ENCODE results near the gene TEX12. TPM values are rescaled to one million over a fixed set of nuclear protein-coding genes. Genes with fewer than 3 reads are reported as not detected.

Gene TEX12
- total and polyA plus RNA-seq, 12 donors: 0.07 to 0.11 TPM; not detected in 10

GRCh38 chr11:112134473-112134872 lies 32.7 kb upstream of the TEX12 start:
- no peaks in the 10 kb centered on the region for H3K36me3 ChIP-seq (replicated peaks in 1 of 2)
- 84 to 92% (median 90%) methylated on average over 3 to 4 of the region's 4 CpGs for WGBS, 4 donors
- peaks cover 0 to 6% of the 10 kb centered on the region in 2 donors for H3K4me1 ChIP-seq (replicated peaks in 1 of 2)
- DNase-seq: no peak
- no peak overlapping the region for H3K27ac ChIP-seq
- no peaks in the 10 kb centered on the region for H3K9me3 ChIP-seq (replicated peaks in 1 of 3)
- H3K4me3 ChIP-seq: no peak overlapping the region
- intact Hi-C loops (cut with DNase I): no loop called here
- no peak for TF ChIP-seq POLR2A (IDR thresholded peaks at IDR 0.05)
- TF ChIP-seq CTCF (IDR thresholded peaks at IDR 0.05): no peak
- H3K27me3 ChIP-seq: no peaks in the 10 kb centered on the region

GRCh38 chr11:112143597-112143996 lies 23.6 kb upstream of the TEX12 start:
- no peak for TF ChIP-seq CTCF (IDR thresholded peaks at IDR 0.05)
- no peak for TF ChIP-seq POLR2A (IDR thresholded peaks at IDR 0.05)
- Histone ChIP-seq H3K27ac (no peak overlapping the region), H3K27me3 (no peaks in the 10 kb centered on the region), H3K9me3 (replicated peaks in 1 of 3) (no peaks in the 10 kb centered on the region), H3K4me3 (no peak overlapping the region), H3K36me3 (replicated peaks in 1 of 2) (no peaks in the 10 kb centered on the region), H3K4me1 (replicated peaks in 1 of 2) (no peaks in the 10 kb centered on the region)
- whole genome bisulfite sequencing, 4 donors: 77 to 89% (median 87%) methylated on average over 3 of the region's 3 CpGs
- intact Hi-C loops (cut with DNase I): no loop called here
- no peak for DNase-seq

GRCh38 chr11:112150517-112150916 lies 16.7 kb upstream of the TEX12 start:
- WGBS, 4 donors: 78 to 83% (median 80%) methylated on average over 5 of the region's 5 CpGs
- TF ChIP-seq POLR2A (IDR thresholded peaks at IDR 0.05): no peak
- TF ChIP-seq CTCF (IDR thresholded peaks at IDR 0.05): no peak
- no peak for DNase-seq

GRCh38 chr11:112156153-112156955 lies 10.8 kb upstream of the TEX12 start:
- Histone ChIP-seq H3K4me3 (no peak overlapping the region), H3K27me3 (no peaks in the 10 kb centered on the region), H3K27ac (no peak overlapping the region), H3K4me1 (replicated peaks in 1 of 2) (peaks cover 0 to 3% of the 10 kb centered on the region in 2 donors), H3K36me3 (replicated peaks in 1 of 2) (no peaks in the 10 kb centered on the region), H3K9me3 (replicated peaks in 1 of 3) (no peaks in the 10 kb centered on the region)
- no peak for TF ChIP-seq CTCF (IDR thresholded peaks at IDR 0.05)
- no peak for TF ChIP-seq POLR2A (IDR thresholded peaks at IDR 0.05)
- intact Hi-C loops (cut with DNase I): no loop called here
- DNase-seq: no peak
- WGBS, 4 donors: 85 to 94% (median 89%) methylated on average over 5 of the region's 5 CpGs

More at GRCh38 chr11:112150517-112150916, 16.7 kb upstream of the TEX12 start:
- H3K27me3 ChIP-seq: no peaks in the 10 kb centered on the region
- no peak overlapping the region for H3K27ac ChIP-seq
- no peaks in the 10 kb centered on the region for H3K9me3 ChIP-seq (replicated peaks in 1 of 3)
- intact Hi-C loops (cut with DNase I): no loop called here
- no peaks in the 10 kb centered on the region for H3K36me3 ChIP-seq (replicated peaks in 1 of 2)
- H3K4me1 ChIP-seq (replicated peaks in 1 of 2): no peaks in the 10 kb centered on the region
- no peak overlapping the region for H3K4me3 ChIP-seq

All from adrenal gland (tissue), 12 donors.